GM20000 (cell line): ENCODE results near the gene ARMH3.
"Not testable (repeated sequence)": the region's sequence is repeated elsewhere in the genome, so short reads cannot be mapped to it uniquely, and the experiment has no call there.

ENCODE experiments used
- DNase-seq: peaks from one replicate; pipeline ENCODE4 v3.0.0; 2012; ENCODE audit warnings: low spot score
- TF ChIP-seq, protein P1 (sequence below): IDR thresholded peaks from 2 replicates; pipeline ENCODE4 v1.5.1; 2012; ENCODE audit warnings: mild to moderate bottlenecking, control low read depth; ENCODE audit errors: extremely low read depth, missing control alignments

Gene ARMH3

DNA sequence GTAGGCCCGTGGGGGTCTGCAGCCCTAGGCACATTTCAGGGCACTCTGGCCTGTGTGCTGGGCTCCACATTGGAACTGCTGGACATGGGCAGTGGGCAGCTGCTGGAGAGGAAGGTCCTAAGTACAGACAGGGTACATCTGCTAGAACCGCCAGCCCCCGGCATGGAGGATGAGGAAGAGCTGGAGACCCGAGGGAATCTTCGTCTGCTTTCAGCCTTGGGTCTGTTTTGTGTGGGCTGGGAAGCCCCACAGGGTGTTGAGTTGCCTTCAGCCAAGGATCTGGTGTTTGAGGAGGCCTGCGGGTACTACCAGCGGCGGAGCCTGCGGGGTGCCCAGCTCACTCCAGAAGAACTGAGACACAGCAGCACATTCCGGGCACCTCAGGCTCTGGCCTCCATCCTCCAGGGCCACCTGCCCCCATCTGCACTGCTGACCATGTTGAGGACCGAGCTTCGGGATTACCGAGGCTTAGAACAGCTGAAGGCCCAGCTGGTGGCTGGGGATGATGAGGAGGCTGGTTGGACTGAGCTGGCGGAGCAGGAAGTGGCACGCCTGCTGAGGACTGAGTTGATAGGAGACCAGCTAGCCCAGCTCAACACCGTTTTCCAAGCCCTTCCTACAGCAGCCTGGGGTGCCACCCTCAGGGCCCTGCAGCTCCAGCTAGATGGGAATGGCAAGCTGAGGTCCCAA, 10.6 kb upstream of the ARMH3 start:
- DNase-seq, result no peak

DNA sequence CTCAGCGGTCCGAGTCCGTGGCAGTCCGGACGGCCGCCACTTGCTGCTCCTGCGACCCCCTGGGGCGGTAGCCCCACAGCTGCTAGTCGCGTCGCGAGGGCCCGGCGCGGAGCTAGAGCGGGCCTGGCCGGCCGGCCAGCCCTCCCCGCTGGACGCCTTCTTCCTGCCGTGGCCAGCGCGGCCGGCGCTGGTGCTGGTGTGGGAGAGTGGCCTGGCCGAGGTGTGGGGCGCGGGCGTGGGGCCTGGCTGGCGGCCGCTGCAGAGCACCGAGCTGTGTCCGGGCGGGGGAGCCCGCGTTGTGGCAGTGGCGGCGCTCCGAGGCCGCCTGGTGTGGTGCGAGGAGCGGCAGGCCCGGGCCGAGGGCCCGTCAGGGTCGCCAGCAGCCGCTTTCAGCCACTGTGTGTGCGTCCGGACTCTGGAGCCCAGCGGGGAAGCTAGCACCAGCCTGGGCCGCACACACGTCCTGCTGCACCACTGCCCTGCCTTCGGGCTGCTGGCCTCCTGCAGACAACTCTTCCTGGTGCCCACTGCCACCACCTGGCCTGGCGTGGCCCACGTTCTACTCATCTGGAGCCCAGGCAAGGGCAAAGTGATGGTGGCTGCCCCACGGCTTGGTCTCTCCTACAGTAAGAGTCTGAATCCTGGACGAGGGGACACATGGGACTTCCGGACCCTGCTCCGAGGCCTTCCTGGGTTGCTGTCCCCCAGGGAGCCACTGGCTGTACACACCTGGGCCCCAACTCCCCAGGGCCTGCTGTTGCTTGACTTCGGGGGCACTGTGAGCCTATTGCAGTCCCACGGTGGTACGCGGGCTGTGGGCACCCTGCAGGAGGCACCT, 9.8 kb upstream of the ARMH3 start:
- no peak for DNase-seq
- TF ChIP-seq, protein P1, sequence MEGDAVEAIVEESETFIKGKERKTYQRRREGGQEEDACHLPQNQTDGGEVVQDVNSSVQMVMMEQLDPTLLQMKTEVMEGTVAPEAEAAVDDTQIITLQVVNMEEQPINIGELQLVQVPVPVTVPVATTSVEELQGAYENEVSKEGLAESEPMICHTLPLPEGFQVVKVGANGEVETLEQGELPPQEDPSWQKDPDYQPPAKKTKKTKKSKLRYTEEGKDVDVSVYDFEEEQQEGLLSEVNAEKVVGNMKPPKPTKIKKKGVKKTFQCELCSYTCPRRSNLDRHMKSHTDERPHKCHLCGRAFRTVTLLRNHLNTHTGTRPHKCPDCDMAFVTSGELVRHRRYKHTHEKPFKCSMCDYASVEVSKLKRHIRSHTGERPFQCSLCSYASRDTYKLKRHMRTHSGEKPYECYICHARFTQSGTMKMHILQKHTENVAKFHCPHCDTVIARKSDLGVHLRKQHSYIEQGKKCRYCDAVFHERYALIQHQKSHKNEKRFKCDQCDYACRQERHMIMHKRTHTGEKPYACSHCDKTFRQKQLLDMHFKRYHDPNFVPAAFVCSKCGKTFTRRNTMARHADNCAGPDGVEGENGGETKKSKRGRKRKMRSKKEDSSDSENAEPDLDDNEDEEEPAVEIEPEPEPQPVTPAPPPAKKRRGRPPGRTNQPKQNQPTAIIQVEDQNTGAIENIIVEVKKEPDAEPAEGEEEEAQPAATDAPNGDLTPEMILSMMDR, result no peak

More for the DNA sequence above, 10.6 kb upstream of the ARMH3 start:
- TF ChIP-seq, protein P1, result no peak

DNA sequence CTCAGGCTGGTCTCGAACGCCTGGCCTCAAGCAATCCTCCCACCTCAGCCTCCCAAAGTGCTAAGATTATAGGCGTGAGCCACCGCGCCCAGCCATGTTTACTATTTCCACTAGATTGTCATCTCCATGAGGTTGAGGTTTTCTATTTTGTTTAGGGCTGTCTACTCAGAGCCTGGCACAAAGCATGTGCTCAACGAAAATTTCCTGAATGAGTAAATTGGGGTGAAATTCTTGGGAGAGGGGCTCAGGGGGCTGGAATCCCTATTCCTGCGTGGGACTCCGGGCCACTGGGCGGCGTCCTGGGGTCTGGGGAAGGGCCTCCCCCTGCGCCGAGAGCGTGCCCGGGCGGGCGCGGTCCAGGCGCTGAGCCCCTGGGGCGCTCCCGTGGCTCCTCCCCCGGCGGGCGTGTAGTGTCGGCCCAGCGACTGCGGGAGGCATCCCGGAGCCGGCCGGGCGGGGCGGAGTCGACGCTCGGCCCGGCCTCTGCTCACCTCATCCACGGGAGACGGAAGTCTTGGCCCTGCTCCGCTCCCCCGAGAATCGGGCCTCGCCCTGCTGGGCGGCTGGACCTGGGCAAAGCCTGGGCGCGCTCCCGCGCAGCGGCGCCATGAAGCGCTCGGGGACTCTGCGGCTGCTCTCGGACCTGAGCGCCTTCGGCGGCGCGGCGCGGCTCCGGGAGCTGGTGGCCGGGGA, 9.0 kb upstream of the ARMH3 start, which contains the start of gene HPS6:
Gene HPS6, plus strand, starts transcription at position 482 of the 693 bp plus-strand sequence. Its CDS starts 126 bp downstream, at position 608.
- TF ChIP-seq, protein P1, result no peak
- DNase-seq, result peak; percentile 99

DNA sequence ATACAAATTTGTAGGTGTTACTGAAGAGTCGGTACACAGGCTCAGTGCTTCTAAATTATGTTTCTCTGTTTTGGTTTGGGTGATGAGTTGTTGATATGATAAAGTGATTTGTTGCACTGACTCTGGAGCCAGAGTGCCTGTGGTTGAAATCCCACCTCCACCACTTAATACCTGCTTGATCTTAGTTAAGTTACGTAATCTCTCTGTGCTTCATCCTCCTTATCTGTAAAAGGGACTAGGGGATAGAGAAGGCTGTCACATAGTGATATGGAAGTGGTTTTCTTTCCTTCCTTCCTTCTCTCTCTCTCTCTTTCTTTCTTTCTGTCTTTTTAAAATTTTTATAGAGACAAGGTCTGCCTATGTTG, 8.5 kb upstream of the ARMH3 start:
- DNase-seq, result no peak
- TF ChIP-seq, protein P1, result no peak

DNA sequence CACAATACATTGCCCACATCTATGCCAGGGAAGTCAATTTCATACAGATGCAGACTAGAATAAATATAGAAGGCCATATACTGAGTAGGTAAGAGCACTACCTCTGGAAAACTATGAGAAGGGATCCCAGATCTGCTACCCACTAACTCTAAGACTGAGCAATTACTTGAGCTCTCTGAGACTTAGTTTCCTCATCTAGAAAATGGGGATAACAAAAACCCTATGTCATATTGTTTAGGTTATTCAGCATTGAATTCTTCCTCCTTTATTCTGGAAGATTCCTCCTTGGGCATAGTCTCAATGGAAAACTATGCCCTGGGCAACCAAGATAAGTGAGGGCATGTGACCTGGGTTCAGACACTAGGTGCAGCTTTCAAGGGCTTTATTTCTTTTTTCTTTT, 4.0 kb upstream of the ARMH3 start:
- no peak for DNase-seq
- TF ChIP-seq, protein P1, result no peak

DNA sequence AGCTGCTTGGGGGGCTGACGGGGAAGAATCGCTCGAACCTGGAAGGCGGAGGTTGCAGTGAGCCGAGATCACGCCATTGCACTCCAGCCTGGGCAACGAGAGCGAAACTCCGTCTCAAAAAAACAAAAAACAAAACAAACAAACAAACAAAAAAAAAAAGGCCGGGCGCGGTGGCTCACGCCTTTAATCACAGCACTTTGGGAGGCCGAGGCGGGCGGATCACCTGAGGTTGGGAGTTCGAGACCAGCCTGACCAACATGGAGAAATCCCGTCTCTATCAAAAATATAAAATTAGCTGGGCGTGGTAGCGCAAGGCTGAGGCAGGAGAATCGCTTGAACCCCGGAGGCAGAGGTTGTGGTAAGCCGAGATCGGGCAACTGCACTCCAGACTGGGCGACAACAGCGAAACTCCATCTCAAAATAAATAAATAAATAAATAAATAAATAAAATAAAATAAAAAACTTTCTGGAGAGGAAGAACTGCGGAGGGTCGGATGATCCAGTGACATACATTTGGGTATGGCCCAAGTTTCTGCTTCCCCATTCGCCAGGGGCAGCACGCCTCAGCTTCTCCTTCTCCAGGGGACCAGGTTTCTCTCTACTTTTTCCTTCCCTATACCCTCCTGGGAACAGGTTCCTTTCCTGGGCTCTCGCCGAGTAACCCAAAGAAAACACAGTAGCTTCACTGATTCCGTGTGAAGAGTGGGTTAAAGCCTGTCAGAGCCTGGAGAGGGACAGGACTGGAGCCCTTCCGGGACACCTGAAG, 909 bp downstream of the ARMH3 start:
- DNase-seq, result not testable (repeated sequence)

DNA sequence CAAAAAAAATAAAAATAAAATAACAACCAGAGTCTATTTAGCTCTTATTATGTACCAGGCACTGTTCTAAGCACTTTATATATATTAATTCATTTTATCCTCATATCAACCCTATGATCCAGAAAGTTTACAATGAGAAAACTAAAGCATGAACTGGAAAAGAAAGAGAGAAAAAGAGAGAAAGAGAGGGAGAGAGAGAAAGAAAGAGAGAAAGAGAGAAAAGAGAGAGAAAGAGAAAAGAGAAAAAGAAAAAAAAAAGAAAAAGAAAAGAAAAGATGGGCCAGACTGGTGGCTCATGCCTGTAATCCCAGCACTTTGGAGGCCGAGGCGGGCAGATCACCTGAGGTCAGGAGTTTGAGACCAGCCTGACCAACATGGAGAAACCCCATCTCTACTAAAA, 9.9 kb downstream of the ARMH3 start:
- TF ChIP-seq, protein P1, result no peak

More for the DNA sequence above, 9.9 kb downstream of the ARMH3 start:
- DNase-seq, result no peak
